ENCODE results near the gene FAM204A. TPM values are rescaled to one million over a fixed set of nuclear protein-coding genes. Genes with fewer than 3 reads are reported as not detected.

FAM204A gene
- total and polyA plus RNA-seq, 8 donors: 39.7 to 86.6 (median 72.9) TPM

GRCh38 chr10:118343549-118343948, 1.4 kb upstream of the FAM204A start:
- ATAC-seq (no peak), DNase-seq (no peak)
- intact Hi-C loops (cut with DNase I): no loop called here
- no peaks in the 10 kb centered on the region for H3K9me3 ChIP-seq
- no peak overlapping the region for H3K27ac ChIP-seq
- H3K36me3 ChIP-seq: no peaks in the 10 kb centered on the region
- no peaks in the 10 kb centered on the region for H3K27me3 ChIP-seq
- no peak for TF ChIP-seq CTCF (IDR thresholded peaks at IDR 0.05)
- no peak overlapping the region for H3K4me3 ChIP-seq
- peaks cover 8 to 30% of the 10 kb centered on the region in 2 donors for H3K4me1 ChIP-seq

GRCh38 chr10:118343115-118343514, 991 bp upstream of the FAM204A start:
- TF ChIP-seq CTCF (IDR thresholded peaks at IDR 0.05): no peak
- DNase-seq (no peak), ATAC-seq (no peak)
- H3K27ac ChIP-seq: no peak overlapping the region
- H3K36me3 ChIP-seq: no peaks in the 10 kb centered on the region
- H3K9me3 ChIP-seq: no peaks in the 10 kb centered on the region
- peaks cover 8 to 30% of the 10 kb centered on the region in 2 donors for H3K4me1 ChIP-seq
- H3K27me3 ChIP-seq: no peaks in the 10 kb centered on the region
- intact Hi-C loops (cut with DNase I): no loop called here
- H3K4me3 ChIP-seq: no peak overlapping the region

GRCh38 chr10:118342638-118343020, 505 bp upstream of the FAM204A start:
- ATAC-seq: peak; percentile 11
- Histone ChIP-seq H3K36me3 (no peaks in the 10 kb centered on the region), H3K27ac (peak overlapping the region; percentile 69 to 73), H3K27me3 (no peaks in the 10 kb centered on the region), H3K4me3 (peak overlapping the region; percentile 63 to 99), H3K9me3 (no peaks in the 10 kb centered on the region), H3K4me1 (peaks cover 8 to 30% of the 10 kb centered on the region in 2 donors)
- intact Hi-C loops (cut with DNase I): no loop called here
- DNase-seq: no peak
- no peak for TF ChIP-seq CTCF (IDR thresholded peaks at IDR 0.05)

- no peaks in the 10 kb centered on the region for H3K27me3 ChIP-seq
- H3K9me3 ChIP-seq: no peaks in the 10 kb centered on the region
- H3K4me1 ChIP-seq: peaks cover 8 to 30% of the 10 kb centered on the region in 2 donors
- H3K36me3 ChIP-seq: peaks cover 0 to 9% of the 10 kb centered on the region in 2 donors
- no peak for DNase-seq
- TF ChIP-seq CTCF (IDR thresholded peaks at IDR 0.05): no peak
- H3K27ac ChIP-seq: peak overlapping the region in 1 of 2 donors; percentile 73
- peak overlapping the region in 1 of 2 donors; percentile 63 for H3K4me3 ChIP-seq
- ATAC-seq: no peak
- intact Hi-C loops (cut with DNase I): no loop called here
Measured at GRCh38 chr10:118340486-118340885, 1.6 kb downstream of the FAM204A start.

GRCh38 chr10:118339111-118339510, 3.0 kb downstream of the FAM204A start:
- ATAC-seq (no peak), DNase-seq (no peak)
- no peak for TF ChIP-seq CTCF (IDR thresholded peaks at IDR 0.05)
- Histone ChIP-seq H3K9me3 (no peaks in the 10 kb centered on the region), H3K27me3 (no peaks in the 10 kb centered on the region), H3K27ac (no peak overlapping the region), H3K4me1 (peaks cover 8 to 30% of the 10 kb centered on the region in 2 donors), H3K4me3 (no peak overlapping the region), H3K36me3 (peaks cover 3 to 23% of the 10 kb centered on the region in 2 donors)
- intact Hi-C loops (cut with DNase I): no loop called here
